Transverse colon (tissue), 4 donors: ENCODE data around the gene BZW1. TPM values are rescaled to one million over a fixed set of nuclear protein-coding genes. Genes with fewer than 3 reads are reported as not detected.
"Not testable (repeated sequence)": the region's sequence is repeated elsewhere in the genome, so short reads cannot be mapped to it uniquely, and the experiment has no call there.

Experiments used
- DNase-seq: peaks from one replicate; pipeline ENCODE4 v3.0.0-alpha.2; 2019
- H3K27ac ChIP-seq, 4 donors: fragments of 200-600 bp; sonication (generic); 2 replicates each; pipeline ENCODE4 v1.5.1; 2016 to 2018; ENCODE audit warnings: inconsistent platforms in 4 of 4
- H3K27me3 ChIP-seq: fragments of 200-600 bp; sonication (generic); 2 replicates; pipeline ENCODE4 v1.5.1; 2017; ENCODE audit warnings: inconsistent platforms
- H3K36me3 ChIP-seq, 4 donors: fragments of 200-600 bp; sonication (generic); 2 replicates each; pipeline ENCODE4 v1.5.1; 2017 to 2019; ENCODE audit warnings: inconsistent platforms in 4 of 4
- H3K4me1 ChIP-seq, 4 donors: fragments of 200-600 bp; sonication (generic); 2 replicates each; pipeline ENCODE4 v1.5.1; 2017 to 2020; ENCODE audit warnings: inconsistent platforms in 4 of 4
- H3K4me3 ChIP-seq, 4 donors: fragments of 200-600 bp; sonication (generic); 1 replicate in 1 of 4; 2 replicates in 3 of 4; pipeline versions ENCODE4 v1.5.1 to v1.6.1; 2017 to 2019; ENCODE audit warnings: inconsistent platforms in 4 of 4
- H3K9me3 ChIP-seq, 2 donors: fragments of 200-600 bp; sonication (generic); 2 replicates each; pipeline ENCODE4 v1.5.1; 2017 to 2019; ENCODE audit warnings: inconsistent platforms in 2 of 2
- CTCF ChIP-seq, 5 experiments: fragments of 200-600 bp in 3 of 5; fragments of 450-650 bp in 2 of 5; sonication (generic) in 3 of 5; IDR thresholded peaks; 1 replicate in 2 of 5; 2 replicates in 3 of 5; pipeline ENCODE4 v1.5.1; 2016 to 2017; ENCODE audit warnings: antibody characterized with exemption in 5 of 5, inconsistent platforms in 3 of 5, mild to moderate bottlenecking in 2 of 5, moderate library complexity in 1 of 5
- EP300 ChIP-seq: sonication (generic); formaldehyde crosslinking; IDR thresholded peaks from one replicate; pipeline ENCODE4 v1.6.1; 2017; ENCODE audit warnings: antibody characterized with exemption, low read depth
- POLR2A ChIP-seq: fragments of 450-650 bp; IDR thresholded peaks from one replicate; pipeline ENCODE4 v1.6.1; 2016; ENCODE audit warnings: antibody characterized with exemption, mild to moderate bottlenecking, moderate library complexity
- POLR2AphosphoS5 ChIP-seq, 3 donors: sonication (generic); formaldehyde crosslinking; IDR thresholded peaks; one replicate each; pipeline ENCODE4 v1.6.1; 2016; ENCODE audit warnings: antibody characterized with exemption in 3 of 3
- WGBS, 2 donors: methylation state at CpG; one replicate each; pipeline ENCODE4 v1.1.5; 2018; ENCODE audit warnings: low coverage in 1 of 2; 5-methylcytosine and 5-hydroxymethylcytosine counted together
- in situ Hi-C, 4 donors: fragments of 200-750 bp; cut with MboI; loops; one replicate each; pipeline versions ENCODE4 v1.15.0 to v1.15.1; 2017; ENCODE audit warnings: low sequenced_read_pairs in 3 of 4, low pct_ligation_motif_present in 1 of 4, low pct_unique_long_range_greater_than_20kb in 1 of 4
- intact Hi-C: fragments of 100-400 bp; cut with DNase I; formaldehyde crosslinking; loops from one replicate; pipeline ENCODE4 v1.15.1; 2023; ENCODE audit warnings: low total_unique reads
- total RNA-seq, 4 donors: library from RNA; depleted of rRNA; stranded (reverse); fragments of >200 nt; gene quantifications; one replicate each; pipeline ENCODE4 v1.1.0, GENCODE V29; 2016

Gene BZW1
- total RNA-seq, 4 donors from 2014 or later: 17.1 to 167 (median 110) TPM

- Histone ChIP-seq H3K27ac (peak overlapping the region in 1 of 4 donors; percentile 8), H3K9me3 (no peaks in the 10 kb centered on the region), H3K27me3 (no peaks in the 10 kb centered on the region), H3K4me3 (no peak overlapping the region), H3K36me3 (peaks cover 0 to 44% (median 21%) of the 10 kb centered on the region in 4 donors), H3K4me1 (peaks cover 20 to 39% (median 27%) of the 10 kb centered on the region in 4 donors)
- intact Hi-C loops (no loop called here), in situ Hi-C loops (loop anchor here in 2 of 4 donors (10.0 to 25.0 kb wide), 3 partner anchors 50 to 102 kb away; partner anchors contain the start of gene CLK1 (in 1 of the 2))
- no peak for TF ChIP-seq POLR2A
- 57 to 63% methylated on average over 1 to 3 of the region's 3 CpGs for WGBS, 2 donors
- no peak for DNase-seq
Observed at GRCh38 chr2:200814276-200814815, 2.6 kb downstream of the BZW1 start.

GRCh38 chr2:200814917-200815316 is 3.2 kb downstream of the BZW1 start:
- 88 to 92% methylated on average over 1 of the region's 1 CpG for WGBS, 2 donors
- H3K9me3 ChIP-seq: no peaks in the 10 kb centered on the region

GRCh38 chr2:200818732-200819131 is 7.0 kb downstream of the BZW1 start:
- peaks cover 0 to 71% (median 35%) of the 10 kb centered on the region in 4 donors for H3K36me3 ChIP-seq
- 86 to 88% methylated on average over 1 to 3 of the region's 3 CpGs for WGBS, 2 donors

More at GRCh38 chr2:200814917-200815316, 3.2 kb downstream of the BZW1 start:
- no peak overlapping the region for H3K27ac ChIP-seq
- in situ Hi-C loops (loop anchor here in 2 of 4 donors (10.0 to 25.0 kb wide), 3 partner anchors 50 to 103 kb away; partner anchors contain the start of gene CLK1 (in 1 of the 2)), intact Hi-C loops (no loop called here)
- TF ChIP-seq EP300 (no peak), CTCF (IDR thresholded peaks at IDR 0.05) (no peak), POLR2AphosphoS5 (IDR thresholded peaks at IDR 0.05) (no peak), POLR2A (no peak)
- H3K36me3 ChIP-seq: peaks cover 0 to 50% (median 24%) of the 10 kb centered on the region in 4 donors
- no peak for DNase-seq
- no peaks in the 10 kb centered on the region for H3K27me3 ChIP-seq
- H3K4me3 ChIP-seq: no peak overlapping the region
- peaks cover 20 to 39% (median 27%) of the 10 kb centered on the region in 4 donors for H3K4me1 ChIP-seq

GRCh38 chr2:200820573-200821234 is 9.0 kb downstream of the BZW1 start:
- peaks cover 0 to 63% (median 29%) of the 10 kb centered on the region in 4 donors for H3K36me3 ChIP-seq
- H3K27me3 ChIP-seq: no peaks in the 10 kb centered on the region
- TF ChIP-seq POLR2A: no peak
- TF ChIP-seq POLR2AphosphoS5 (IDR thresholded peaks at IDR 0.05): no peak
- TF ChIP-seq EP300: no peak
- TF ChIP-seq CTCF (IDR thresholded peaks at IDR 0.05): no peak
- 90 to 94% methylated on average over 5 of the region's 5 CpGs for WGBS, 2 donors
- no peak overlapping the region for H3K4me3 ChIP-seq
- H3K27ac ChIP-seq: no peak overlapping the region
- in situ Hi-C loops: loop anchor here in 1 of 4 donors (25.0 kb wide), 1 partner anchor 108 kb away; no protein-coding TSS in a partner anchor
- H3K9me3 ChIP-seq: no peaks in the 10 kb centered on the region
- DNase-seq: no peak
- no peaks in the 10 kb centered on the region for H3K4me1 ChIP-seq
- intact Hi-C loops: no loop called here

More at GRCh38 chr2:200818732-200819131, 7.0 kb downstream of the BZW1 start:
- in situ Hi-C loops: loop anchor here in 2 of 4 donors (10.0 to 25.0 kb wide), 3 partner anchors 46 to 106 kb away; partner anchors contain the start of gene CLK1 (in 1 of the 2)
- H3K27ac ChIP-seq, H3K9me3 ChIP-seq, DNase-seq, H3K27me3 ChIP-seq, intact Hi-C loops, H3K4me3 ChIP-seq: not testable (repeated sequence)
- peaks cover 2 to 15% (median 6%) of the 10 kb centered on the region in 4 donors for H3K4me1 ChIP-seq

GRCh38 chr2:200821686-200822245 is 10.1 kb downstream of the BZW1 start:
- peaks cover 0 to 52% (median 26%) of the 10 kb centered on the region in 4 donors for H3K36me3 ChIP-seq
- no peaks in the 10 kb centered on the region for H3K27me3 ChIP-seq
- WGBS, 2 donors: 89 to 94% methylated on average over 4 to 6 of the region's 6 CpGs
- in situ Hi-C loops: loop anchor here in 1 of 4 donors (25.0 kb wide), 1 partner anchor 109 kb away; no protein-coding TSS in a partner anchor
- intact Hi-C loops: no loop called here
- no peaks in the 10 kb centered on the region for H3K4me1 ChIP-seq
- H3K4me3 ChIP-seq: no peak overlapping the region
- H3K27ac ChIP-seq: no peak overlapping the region
- TF ChIP-seq POLR2A (no peak), CTCF (IDR thresholded peaks at IDR 0.05) (no peak), EP300 (no peak), POLR2AphosphoS5 (IDR thresholded peaks at IDR 0.05) (no peak)
- DNase-seq: no peak
- H3K9me3 ChIP-seq: no peaks in the 10 kb centered on the region
